GM19397 (cell line): Measurements from ENCODE around the gene OR8S1.
"Not testable (repeated sequence)": the region's sequence is repeated elsewhere in the genome, so short reads cannot be mapped to it uniquely, and the experiment has no call there.

Source experiments
- ATAC-seq: cut with Tn5 transposase; IDR thresholded peaks from one replicate; pipeline ENCODE4 v1.9.1; 2021; ENCODE audit warnings: mild to moderate bottlenecking, moderate library complexity; ENCODE audit not compliant: unreplicated experiment

The OR8S1 gene

DNA sequence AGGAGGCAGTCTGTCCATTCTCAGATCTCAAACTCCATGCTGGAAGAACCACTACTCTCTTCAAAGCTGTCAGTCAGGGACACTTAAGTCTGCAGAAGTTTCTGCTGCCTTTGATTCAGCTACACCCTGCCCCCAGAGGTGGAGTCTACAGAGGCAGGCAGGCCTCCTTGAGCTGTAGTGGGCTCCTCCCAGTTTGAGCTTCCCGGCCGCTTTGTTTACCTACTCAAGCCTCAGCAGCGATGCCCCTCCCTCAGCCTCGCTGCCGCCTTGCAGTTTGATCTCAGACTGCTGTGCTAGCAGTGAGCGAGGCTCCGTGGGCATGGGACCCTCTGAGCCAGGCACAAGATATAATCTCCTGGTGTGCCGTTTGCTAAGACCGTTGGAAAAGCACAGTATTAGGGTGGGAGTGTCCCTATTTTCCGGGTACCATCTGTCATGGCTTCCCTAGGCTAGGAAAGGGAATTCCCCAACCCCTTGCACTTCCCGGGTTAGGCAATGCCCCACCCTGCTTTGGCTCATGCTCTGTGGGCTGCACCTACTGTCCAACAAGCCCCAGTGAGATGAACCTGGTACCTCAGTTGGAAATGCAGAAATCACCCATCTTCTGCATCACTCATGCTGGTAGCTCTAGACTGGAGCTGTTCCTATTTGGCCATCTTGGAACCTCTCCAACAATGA is 28.4 kb downstream of the OR8S1 start:
- not testable (repeated sequence) for ATAC-seq

- no peak for ATAC-seq
Observed at GRCh38 chr12:48556631-48557030, 31.2 kb downstream of the OR8S1 start.

- ATAC-seq, result no peak
Observed at GRCh38 chr12:48557919-48558318, 32.5 kb downstream of the OR8S1 start.

- ATAC-seq, result no peak
Observed at GRCh38 chr12:48567731-48568130, 42.3 kb downstream of the OR8S1 start.

GRCh38 chr12:48569946-48570345 is 44.5 kb downstream of the OR8S1 start, which contains the start of gene LALBA:
LALBA (minus strand) TSS chr12:48570046; CDS start chr12:48570020, 26 bp downstream.
- no peak for ATAC-seq

- ATAC-seq, result no peak
Observed at GRCh38 chr12:48572326-48572725, 46.9 kb downstream of the OR8S1 start.
